GM19397 (cell line): ENCODE results near the gene GADD45GIP1.
A peak's percentile ranks its signal among the peaks of the same experiment; 100 is the strongest.

ENCODE experiments used
- ATAC-seq: cut with Tn5 transposase; IDR thresholded peaks from one replicate; pipeline ENCODE4 v1.9.1; 2021; ENCODE audit warnings: mild to moderate bottlenecking, moderate library complexity; ENCODE audit not compliant: unreplicated experiment

GADD45GIP1 gene

DNA sequence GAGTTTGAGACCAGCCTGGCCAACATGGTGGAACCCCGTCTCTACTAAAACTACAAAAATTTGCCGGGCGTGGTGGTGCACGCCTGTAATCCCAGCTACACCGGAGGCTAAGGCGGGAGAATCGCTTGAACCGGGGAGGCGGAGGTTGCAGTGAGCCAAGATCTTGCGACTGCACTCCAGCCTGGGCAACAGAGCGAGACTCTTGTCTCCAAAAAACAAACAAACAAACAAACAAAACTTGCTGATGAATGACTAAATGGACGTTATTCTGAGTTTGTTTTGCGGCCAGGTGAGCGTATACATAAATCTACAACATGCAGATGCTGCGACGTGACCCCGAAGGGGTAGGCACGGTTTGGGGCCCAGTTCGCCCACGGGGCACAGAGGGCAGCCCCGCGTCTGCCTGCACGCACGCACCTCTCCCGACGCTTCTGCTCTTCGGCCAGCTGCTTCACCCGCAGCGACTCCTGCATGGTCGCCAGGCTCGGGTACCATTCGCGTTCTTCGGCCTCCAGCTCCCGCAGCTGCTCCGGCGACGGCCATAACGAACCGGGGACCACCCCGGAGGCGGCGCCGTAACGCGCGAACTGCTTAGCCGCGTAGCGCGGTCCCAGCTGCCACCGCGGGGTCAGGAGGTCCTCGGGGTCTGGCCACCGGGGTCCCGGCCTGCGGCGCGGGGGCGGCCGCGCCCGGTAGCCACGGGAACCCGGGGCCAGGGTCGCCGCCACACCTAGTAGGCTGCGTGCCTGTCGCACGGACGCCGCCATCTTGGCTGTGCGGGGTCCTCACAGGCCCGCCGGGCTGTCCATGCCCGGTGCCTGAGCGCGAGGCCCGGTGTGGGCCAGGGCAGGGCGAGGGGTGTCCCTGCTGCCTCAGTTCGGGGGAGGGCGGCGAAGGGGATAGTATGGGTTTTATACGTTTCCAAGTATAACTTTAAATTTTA lies at the start of gene GADD45GIP1:
TSS of gene GADD45GIP1 (minus strand) at position 778 of the 943 bp plus-strand sequence. CDS start at position 767, 11 bp downstream.
- ATAC-seq, result peak; percentile 87

DNA sequence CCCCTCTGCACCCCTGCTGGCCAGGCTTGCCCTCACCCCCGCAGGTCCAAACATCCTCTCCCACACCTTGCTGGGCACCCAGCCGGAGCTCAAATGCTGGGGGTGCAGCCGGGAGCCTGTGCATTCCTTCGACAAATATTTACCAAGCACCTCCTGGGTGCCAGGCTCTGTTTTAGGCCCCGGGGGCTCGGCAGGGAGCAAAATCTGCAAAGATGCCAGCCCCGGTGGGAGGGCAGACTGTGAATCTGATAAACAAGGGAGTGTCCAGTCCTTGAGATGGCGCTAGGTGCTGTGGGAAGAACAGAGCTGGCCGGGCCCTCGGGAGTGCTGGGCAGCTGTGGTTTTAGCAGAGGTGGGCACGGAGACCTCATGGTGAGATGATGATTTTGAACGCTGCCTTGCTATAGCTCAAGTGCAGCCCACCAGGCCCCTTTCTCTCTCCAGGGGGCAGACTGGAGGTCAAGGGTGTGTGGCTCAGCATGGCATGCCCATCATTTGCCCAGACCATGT lies 48.9 kb upstream of the GADD45GIP1 start:
- ATAC-seq, result no peak

DNA sequence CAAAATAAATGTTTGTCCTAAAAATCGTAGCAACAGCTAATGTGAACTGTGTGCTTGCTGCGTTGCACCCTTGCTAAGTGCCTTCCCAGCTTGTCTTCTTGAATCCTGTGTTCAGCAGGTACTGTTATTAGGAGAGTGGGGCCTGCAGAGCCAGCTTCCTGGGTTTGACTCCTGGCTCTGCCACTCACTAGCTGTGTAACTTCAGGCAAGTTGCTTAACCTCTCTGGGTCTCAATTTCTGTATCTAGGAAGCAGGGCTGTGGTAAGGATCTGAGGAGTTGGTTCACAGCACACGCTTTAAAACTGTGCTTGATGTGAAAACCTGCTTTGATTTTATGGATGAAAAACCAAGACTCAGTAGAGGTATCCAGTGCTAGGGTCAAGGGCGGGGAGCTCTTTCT lies 48.2 kb upstream of the GADD45GIP1 start:
- ATAC-seq, result no peak

DNA sequence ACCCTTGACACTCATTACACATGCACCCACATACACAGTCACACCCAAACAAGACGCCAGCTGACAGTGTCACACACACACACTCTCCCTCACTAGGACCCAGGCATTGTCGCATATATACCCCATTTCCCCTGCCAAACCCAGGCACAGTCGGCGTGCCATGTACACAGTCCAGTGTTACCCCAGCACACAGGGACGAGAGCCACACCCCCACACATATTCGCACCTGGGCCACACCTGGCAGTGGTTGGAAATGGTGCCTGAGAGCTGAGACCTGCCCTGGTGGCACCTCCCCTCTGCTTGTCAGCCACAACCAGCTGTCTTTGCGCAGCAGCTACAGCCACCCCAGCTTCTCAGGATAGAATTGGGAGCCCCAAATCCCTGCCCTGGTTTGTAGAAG lies 47.2 kb upstream of the GADD45GIP1 start:
- ATAC-seq, result no peak

DNA sequence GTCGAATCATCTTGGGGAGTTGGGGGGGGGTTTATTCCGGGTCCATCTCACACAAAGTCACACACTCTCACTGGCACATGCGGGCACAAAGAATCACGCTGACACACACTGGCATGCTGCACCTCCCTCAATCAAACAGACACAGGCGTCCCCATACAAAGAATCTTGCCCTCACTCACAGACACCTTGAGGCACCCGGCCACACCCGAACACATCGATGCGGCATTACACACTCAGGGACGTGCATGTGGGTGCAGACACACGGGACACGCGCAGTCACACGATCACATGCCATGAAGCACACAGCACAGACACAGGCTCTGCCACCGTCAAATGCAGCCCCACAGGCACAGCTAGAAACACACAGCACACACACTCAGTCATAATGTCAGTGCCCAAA lies 46.1 kb upstream of the GADD45GIP1 start:
- no peak for ATAC-seq

DNA sequence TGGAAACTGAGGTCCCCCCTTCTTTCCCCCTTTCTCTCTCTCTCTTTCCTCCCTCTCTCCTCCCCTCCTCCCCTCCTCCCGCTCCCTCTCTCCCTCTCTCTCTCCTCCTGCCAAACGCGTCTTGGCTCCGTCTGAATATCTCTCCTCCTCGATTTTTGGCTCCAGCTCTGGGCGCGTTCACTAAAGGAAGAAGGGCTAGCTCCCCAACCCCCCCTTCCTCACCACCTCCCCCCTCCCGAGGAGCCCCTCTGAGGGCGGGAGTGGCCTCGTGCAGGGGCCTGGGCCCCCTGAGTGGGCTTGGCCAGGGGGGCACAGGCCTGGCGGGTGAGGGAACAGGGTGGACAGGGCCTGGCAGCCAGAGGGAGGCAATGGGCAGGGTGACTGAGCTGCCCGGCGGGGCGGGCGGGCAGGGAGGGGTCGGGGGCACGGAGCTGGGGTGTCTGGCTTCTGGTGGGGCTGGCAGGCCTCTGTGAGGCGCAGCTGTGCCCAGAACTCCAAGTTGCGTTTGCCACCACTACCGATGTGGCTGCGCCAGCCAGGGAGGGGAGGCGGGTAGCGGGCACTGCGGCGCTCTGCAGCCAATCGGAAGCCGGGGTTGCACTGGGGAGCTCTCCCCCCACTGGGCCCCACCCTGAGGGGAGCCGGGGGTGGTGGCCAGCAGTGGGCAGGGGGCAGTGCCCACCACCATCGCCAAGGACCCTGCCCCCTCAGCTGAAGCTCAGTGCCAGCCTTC lies 45.3 kb upstream of the GADD45GIP1 start:
- ATAC-seq, result no peak

DNA sequence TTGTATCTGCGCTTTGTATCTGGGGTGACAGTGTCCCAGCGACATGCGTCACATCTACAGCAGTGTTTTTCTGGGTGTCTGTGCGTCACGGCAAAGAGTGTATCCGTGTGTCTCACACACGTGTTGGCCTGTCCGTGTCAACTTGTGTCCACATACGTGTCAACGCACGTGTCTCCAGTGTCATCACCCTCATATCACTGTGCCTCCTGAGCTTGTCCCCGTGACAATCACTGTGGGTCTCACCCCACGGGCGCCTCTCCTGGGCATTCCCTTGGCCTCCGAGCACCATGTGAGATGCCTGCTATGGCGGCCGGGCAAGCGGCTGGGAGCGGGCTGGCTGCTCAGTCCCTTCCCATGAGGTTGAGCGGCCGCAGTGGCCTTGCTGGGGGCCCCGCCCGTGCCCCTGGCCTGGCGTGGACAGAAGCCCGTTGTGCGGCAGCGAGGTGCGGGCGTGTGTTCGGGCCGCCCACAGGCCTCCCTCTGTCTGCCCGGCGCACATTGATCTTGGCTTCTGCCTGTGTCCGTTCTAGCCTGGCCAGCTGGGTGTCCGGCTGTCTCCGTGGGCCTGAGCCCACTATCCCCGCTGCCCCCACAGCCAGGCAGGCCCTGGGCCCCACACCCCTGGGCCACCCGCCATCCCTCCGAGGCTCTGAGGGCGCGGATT lies 44.6 kb upstream of the GADD45GIP1 start:
- no peak for ATAC-seq

DNA sequence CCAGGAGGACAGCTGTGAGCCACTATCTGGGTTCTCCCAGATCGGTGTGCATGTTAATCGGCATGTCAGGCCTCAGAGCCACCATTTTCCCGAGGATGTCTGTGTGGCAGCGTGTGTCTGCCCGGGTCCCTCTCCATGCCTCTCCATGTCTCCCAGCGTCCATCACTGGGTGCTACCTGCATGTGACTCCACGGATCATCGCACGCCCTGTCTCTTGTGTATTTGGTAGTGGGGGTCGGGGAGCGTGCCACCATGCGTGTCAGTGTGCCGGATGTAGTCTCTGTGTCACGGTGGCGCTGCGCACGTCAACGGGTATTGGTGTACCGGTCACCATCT lies 44.1 kb upstream of the GADD45GIP1 start:
- no peak for ATAC-seq

DNA sequence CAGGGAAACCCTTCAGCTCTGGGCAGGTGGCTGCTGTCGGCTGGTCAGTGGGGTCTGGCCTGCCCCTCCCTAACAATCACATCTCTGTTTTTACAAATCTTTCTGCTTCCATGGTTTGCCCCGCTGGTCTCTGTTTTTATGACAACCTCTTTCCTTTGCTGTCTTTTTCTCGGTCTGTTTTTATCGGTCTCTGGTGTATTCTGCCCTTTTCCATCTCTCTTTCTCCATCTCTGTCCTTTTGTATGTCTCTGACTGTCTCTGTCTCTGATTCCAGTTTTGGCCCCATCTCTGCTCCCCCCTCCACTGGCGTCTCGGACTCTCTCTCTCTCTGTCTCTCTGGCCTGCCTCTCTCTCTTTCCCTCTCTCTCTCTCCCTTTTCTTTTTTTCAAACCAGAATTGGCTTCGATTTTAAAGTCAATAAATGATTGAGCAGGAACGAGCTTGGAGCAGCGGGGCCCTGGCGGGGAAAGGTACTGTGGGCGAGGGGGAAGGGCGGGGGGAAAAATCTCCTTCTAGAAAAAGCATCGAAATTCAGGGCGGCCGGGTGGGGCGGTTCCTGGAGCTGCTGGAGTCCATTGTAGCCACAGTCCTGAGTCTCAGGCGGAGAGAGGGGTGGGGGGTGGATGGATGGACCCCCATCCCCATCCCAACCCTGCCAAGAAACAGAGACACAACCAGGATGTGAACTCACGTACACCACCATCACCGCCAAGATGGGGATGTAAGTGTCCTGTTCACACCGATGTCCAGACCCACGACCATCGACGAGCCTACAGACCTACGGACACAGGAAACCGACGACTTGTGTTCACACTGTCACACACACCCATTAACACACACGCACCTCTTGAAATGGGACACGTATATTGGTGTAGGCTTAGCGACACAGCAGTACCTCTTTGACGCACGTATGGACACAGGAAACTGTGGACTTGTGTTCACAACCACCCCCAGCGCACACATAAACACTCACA lies 41.2 kb upstream of the GADD45GIP1 start:
- no peak for ATAC-seq

DNA sequence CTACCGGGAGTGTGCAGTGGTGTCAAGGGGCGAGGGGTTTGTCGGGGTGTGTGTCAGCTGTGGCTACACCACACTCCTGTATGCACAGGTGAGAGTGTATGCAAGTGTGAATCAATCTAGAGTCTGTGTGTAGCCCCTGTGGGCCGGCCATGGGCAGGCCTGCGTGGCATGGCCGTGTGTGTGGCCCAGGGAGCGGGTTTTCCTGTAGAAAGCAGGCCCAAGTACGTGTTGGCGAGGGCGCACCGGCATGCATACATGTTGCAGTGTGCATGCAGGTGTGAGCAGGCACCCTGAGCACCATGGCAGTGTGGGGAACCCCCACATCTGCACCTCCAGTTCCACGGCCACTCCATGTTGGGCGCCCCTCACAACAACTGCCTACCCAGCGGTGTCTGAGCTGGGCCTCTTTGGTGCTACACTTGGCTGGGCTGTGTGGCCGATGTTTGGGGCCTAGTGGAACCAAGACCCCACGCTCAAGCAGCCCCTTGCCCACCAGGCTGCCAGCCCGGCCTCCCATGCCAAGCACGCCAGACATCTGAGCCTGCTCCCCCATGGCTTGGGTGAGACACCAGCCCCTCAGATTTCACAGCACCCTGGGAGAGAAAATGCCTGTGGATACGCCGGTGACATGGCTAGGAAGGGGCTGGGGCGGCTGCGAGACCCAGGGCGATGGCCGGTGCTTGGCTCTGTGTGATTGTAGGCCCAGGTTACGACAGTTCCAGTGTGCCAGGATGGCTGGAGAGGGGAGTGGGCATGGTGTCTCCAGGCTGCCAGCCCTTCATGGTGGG lies 40.4 kb upstream of the GADD45GIP1 start:
- no peak for ATAC-seq

DNA sequence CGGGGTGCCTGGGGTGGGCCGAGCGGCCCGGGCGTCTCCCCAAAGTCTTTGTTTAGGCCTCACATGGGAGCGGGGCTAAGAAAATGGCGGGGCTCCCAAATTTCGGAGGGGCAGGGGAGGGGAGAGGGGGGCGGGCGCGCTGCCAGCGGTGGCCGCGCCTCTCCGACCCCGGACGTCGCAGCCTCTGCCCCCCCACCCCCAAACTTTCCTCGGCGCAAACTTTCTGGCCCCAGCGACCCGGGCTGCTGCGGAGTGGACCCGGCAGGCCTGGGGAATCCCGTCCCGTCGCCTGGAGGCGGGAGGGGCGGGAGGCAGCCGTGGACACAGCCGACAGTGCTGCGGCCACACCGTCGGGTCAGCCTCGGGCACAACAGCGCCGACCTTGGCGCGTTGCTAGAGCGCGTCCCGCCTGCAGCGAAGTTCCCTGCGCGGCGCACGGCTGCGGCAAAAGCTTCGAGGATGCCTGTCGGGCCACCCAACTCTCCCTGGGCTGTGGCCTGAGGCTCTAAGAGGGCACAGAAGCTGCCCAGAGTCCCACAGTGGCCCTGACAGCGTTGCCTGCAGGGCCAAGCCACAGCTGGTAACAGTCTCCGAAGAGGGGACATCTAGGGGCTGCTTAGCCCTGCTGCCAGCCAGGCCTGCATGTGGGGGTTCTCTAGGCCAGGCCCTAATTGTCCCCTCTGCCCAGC lies 39.5 kb upstream of the GADD45GIP1 start:
- no peak for ATAC-seq

DNA sequence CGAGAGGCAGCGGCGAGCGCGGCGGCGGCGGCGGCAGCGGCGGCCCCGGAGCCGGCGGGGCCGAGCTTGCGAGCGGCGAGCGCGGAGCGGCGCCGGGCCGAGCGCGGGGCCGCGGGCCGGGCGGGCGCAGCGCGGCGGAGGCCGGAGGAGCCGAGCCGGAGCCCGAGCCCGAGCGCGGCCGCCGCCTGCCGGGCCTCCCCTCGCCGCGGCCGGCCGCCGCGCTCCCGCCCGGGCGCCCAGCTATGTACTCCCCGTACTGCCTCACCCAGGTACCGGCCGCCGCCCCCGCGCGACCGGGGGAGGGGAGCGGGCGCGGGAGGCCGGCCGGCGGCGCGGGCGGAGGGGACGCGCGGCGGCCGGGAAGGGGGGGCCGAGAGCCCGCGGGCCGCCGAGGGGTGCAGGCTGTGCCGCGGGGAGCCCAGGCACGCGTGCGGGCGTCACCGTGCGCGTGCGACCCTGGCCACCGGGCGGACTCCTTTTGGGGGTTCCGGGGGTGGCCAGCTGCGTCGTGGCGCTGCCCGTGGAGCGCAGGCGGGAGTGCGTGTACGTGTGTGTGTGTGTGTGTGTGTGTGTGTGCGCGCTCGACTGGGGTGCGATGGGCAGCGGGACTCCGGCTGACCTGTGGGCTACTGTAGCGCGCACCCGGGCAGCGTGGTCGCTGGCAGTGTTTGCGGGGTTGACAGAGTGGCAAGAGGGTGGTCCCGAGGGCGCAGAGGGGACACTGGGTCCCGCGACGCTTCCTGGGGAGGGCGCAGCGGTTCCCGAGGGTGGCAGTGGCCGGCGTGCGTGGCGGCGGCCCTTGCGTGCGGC lies 38.8 kb upstream of the GADD45GIP1 start:
- no peak for ATAC-seq

DNA sequence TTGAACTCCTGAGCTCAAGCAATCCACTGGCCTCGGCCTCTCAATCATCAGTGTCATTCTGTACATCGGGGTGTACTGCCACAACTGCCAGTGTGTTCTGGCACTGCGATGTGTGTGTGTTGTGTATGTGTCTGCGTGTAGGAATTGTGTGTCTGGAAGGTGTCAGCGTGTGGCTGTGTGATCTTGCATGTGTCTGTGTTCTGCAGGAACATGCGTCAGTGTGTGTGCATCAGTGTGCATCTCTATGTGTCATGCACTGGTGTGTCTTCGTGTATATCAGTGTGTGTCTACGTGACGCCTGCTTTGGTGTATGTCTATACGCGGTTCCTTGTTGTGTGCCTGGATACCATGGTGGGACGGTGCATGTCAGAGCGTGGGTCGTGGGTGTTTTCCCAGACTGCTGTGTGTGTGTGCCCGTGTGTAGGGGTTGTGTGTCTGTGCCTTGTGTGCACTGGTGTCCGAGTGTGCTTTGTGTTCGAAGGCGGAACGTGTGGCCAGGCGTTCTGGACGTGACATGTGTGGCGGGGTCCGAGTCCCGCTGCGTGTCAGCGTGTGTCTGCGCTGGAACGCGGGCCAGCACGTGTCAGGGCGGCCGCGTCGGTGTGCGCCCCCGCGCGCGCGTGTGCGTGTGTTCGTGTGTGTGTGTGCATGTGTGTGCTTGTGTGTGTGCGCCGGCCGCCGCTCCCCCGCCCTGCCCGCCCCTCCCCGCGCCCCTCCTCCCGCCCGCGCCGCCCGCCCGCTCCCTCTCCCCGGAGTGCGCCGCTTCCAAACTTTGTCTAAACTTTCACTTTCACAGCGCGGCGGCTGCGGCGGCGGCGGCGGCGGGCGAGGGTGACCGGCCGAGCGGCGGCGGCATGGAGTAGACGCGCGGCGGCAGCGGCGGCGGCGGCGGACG lies 37.9 kb upstream of the GADD45GIP1 start, which contains the start of gene NFIX:
TSS of gene NFIX (plus strand) at position 775 of the 895 bp plus-strand sequence. CDS start 363 bp downstream, outside the sequence.
- no peak for ATAC-seq

DNA sequence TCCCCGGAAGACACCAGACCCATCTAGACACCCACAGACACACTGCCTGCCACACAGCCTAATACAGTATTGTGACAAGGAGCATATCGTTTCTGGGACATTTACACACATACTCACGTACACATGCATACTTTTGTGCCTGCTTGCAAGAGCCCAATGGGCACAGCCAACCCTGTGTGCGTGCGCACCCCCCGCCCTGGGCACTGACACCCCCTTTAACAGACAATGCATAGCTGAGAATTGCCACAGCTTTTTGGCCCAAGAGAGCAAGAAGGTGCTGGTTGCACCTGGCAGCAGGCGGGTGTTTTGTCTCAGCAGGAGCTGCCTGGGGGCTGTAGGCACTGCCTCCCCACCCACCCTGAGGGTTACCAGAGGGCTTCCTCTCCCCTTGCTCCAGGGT lies 36.5 kb upstream of the GADD45GIP1 start:
- ATAC-seq, result no peak

DNA sequence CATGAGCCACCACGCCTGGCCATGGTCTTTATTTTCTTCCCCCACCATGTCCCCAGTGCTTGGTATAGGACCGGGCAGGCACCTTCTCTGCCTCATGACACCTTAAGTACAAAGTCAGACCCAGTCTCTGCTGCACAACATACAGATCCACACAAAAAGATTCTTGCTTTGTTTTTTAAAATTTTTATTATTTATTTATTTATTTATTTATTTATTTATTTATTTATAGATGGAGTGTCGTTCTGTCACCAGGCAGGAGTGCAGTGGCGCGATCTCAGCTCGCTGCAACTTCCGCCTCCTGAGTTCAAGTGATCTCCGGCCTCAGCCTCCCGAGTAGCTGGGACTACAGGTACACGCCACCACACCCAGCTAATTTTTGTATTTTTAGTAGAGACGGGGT lies 35.7 kb upstream of the GADD45GIP1 start:
- ATAC-seq, result no peak

DNA sequence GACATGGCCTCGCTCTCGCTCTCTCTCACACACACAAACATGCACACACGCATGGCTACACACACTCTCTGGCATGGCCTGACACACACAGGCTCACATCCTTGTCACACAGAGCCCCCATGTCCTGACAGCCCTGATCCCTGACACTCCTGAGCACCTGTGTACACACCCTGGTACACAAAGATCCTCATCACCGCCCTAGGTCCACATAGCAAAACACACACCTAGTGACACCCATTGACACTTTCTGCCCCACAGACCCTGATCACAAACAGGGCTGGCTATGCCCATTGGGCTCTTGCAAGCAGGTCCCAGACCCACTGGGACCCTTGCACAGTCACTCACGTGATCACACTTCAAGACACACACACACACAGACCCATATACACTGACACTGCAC lies 34.3 kb upstream of the GADD45GIP1 start:
- no peak for ATAC-seq

DNA sequence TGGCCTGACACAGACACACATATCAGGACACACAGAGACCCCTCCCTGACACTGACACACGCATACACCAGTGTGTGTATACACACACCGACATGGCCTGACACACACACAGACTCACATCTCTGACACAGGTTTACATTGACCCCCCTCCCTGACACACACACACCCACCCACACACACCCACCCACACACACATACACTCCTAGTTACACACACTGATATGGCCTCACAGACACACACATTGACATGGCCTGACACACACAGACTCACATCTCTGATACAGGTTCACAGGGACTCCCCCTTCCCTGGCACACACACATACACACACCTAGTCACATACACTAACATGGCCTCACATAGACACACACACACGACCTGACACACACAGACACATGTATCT lies 33.8 kb upstream of the GADD45GIP1 start:
- ATAC-seq, result no peak
